Measurements from ENCODE around the gene KCTD4. TPM values are rescaled to one million over a fixed set of nuclear protein-coding genes. Genes with fewer than 3 reads are reported as not detected.

KCTD4 gene
- total and polyA plus RNA-seq, 8 donors = 0.08 to 0.20 TPM; not detected in 6

GRCh38 chr13:45231305-45231704 is 30.5 kb upstream of the KCTD4 start:
- no peak for ATAC-seq
- no peak for TF ChIP-seq CTCF (IDR thresholded peaks at IDR 0.05)
- peaks cover 0 to 4% of the 10 kb centered on the region in 2 donors for H3K36me3 ChIP-seq
- no peaks in the 10 kb centered on the region for H3K27me3 ChIP-seq
- H3K4me1 ChIP-seq = peaks cover 0 to 6% of the 10 kb centered on the region in 2 donors
- H3K27ac ChIP-seq = peak overlapping the region in 1 of 2 donors; percentile 58
- H3K4me3 ChIP-seq = no peak overlapping the region
- intact Hi-C loops (cut with DNase I) = no loop called here
- H3K9me3 ChIP-seq = no peaks in the 10 kb centered on the region
- DNase-seq = no peak

- ATAC-seq = no peak
- no peak for TF ChIP-seq CTCF (IDR thresholded peaks at IDR 0.05)
- intact Hi-C loops (cut with DNase I) = no loop called here
- no peaks in the 10 kb centered on the region for H3K9me3 ChIP-seq
- no peak overlapping the region for H3K27ac ChIP-seq
- H3K27me3 ChIP-seq = no peaks in the 10 kb centered on the region
- DNase-seq = no peak
- H3K4me1 ChIP-seq = peaks cover 0 to 6% of the 10 kb centered on the region in 2 donors
- peaks cover 0 to 4% of the 10 kb centered on the region in 2 donors for H3K36me3 ChIP-seq
- H3K4me3 ChIP-seq = no peak overlapping the region
Measured at GRCh38 chr13:45229172-45229571, 28.3 kb upstream of the KCTD4 start.

GRCh38 chr13:45228002-45228401 is 27.2 kb upstream of the KCTD4 start:
- no peak for ATAC-seq
- Histone ChIP-seq H3K4me1 (peaks cover 0 to 6% of the 10 kb centered on the region in 2 donors), H3K27ac (no peak overlapping the region), H3K36me3 (peaks cover 0 to 4% of the 10 kb centered on the region in 2 donors), H3K9me3 (no peaks in the 10 kb centered on the region), H3K27me3 (no peaks in the 10 kb centered on the region), H3K4me3 (no peak overlapping the region)
- no peak for DNase-seq
- no peak for TF ChIP-seq CTCF (IDR thresholded peaks at IDR 0.05)
- intact Hi-C loops (cut with DNase I) = no loop called here

- Histone ChIP-seq H3K27me3 (no peaks in the 10 kb centered on the region), H3K9me3 (no peaks in the 10 kb centered on the region), H3K27ac (no peak overlapping the region), H3K4me3 (no peak overlapping the region), H3K36me3 (peaks cover 0 to 4% of the 10 kb centered on the region in 2 donors), H3K4me1 (no peaks in the 10 kb centered on the region)
- ATAC-seq (no peak), DNase-seq (no peak)
- no peak for TF ChIP-seq CTCF (IDR thresholded peaks at IDR 0.05)
- intact Hi-C loops (cut with DNase I) = no loop called here
Measured at GRCh38 chr13:45226024-45226423, 25.2 kb upstream of the KCTD4 start.

GRCh38 chr13:45225370-45225769 is 24.5 kb upstream of the KCTD4 start:
- no peak overlapping the region for H3K4me3 ChIP-seq
- H3K9me3 ChIP-seq = no peaks in the 10 kb centered on the region

More at GRCh38 chr13:45225370-45225769, 24.5 kb upstream of the KCTD4 start:
- ATAC-seq (no peak), DNase-seq (no peak)
- Histone ChIP-seq H3K27ac (no peak overlapping the region), H3K36me3 (peaks cover 0 to 4% of the 10 kb centered on the region in 2 donors), H3K27me3 (no peaks in the 10 kb centered on the region), H3K4me1 (no peaks in the 10 kb centered on the region)
- no peak for TF ChIP-seq CTCF (IDR thresholded peaks at IDR 0.05)
- intact Hi-C loops (cut with DNase I) = no loop called here

Data from left lung (tissue), 10 donors.